Renal pelvis (tissue), 12 donors: ENCODE data around the gene AIFM2. TPM values are rescaled to one million over a fixed set of nuclear protein-coding genes. Genes with fewer than 3 reads are reported as not detected.
"Not testable (repeated sequence)": the region's sequence is repeated elsewhere in the genome, so short reads cannot be mapped to it uniquely, and the experiment has no call there.

Experiments used
- DNase-seq: peaks from one replicate; pipeline ENCODE4 v3.0.0-alpha.2; 2013
- long read RNA-seq, 16 experiments: transcript quantifications; one replicate each; lab custom pipeline, GENCODE V29; 2026
- polyA plus RNA-seq, 3 donors: library from polyadenylated mRNA; unstranded; fragments of 120-200 nt; gene quantifications; one replicate each; pipeline ENCODE4 v1.2.1, GENCODE V29; 2013; ENCODE audit not compliant: insufficient read length in 3 of 3

The AIFM2 gene
- 1 to 10 TPM; 4.3 to 7.1 (median 7.1) TPM for polyA plus RNA-seq
- long read RNA-seq, donor 1, partial matches to known transcripts: 0 of 2 reads
- long read RNA-seq, donor 1, other reads (novel, unspliced or antisense): 0 of 2 reads
- long read RNA-seq, donor 2, partial matches to known transcripts: 98 of 158 reads
- long read RNA-seq, donor 2, other reads (novel, unspliced or antisense): 59 of 158 reads
- long read RNA-seq, donor 3, partial matches to known transcripts: 0 of 1 reads
- long read RNA-seq, donor 3, other reads (novel, unspliced or antisense): 0 of 1 reads
- long read RNA-seq, donor 4, partial matches to known transcripts: 65 of 68 reads
- long read RNA-seq, donor 4, other reads (novel, unspliced or antisense): 0 of 68 reads
- long read RNA-seq, donor 5, partial matches to known transcripts: 52 of 95 reads
- long read RNA-seq, donor 5, other reads (novel, unspliced or antisense): 43 of 95 reads
- long read RNA-seq, donor 6: 0 reads
- long read RNA-seq, donor 7, partial matches to known transcripts: 0 of 1 reads
- long read RNA-seq, donor 7, other reads (novel, unspliced or antisense): 0 of 1 reads
- long read RNA-seq, donor 8, partial matches to known transcripts: 0 of 1 reads
- long read RNA-seq, donor 8, other reads (novel, unspliced or antisense): 0 of 1 reads
- long read RNA-seq, donor 9, partial matches to known transcripts: 0 of 26 reads
- long read RNA-seq, donor 9, other reads (novel, unspliced or antisense): 26 of 26 reads
- long read RNA-seq, donor 10, partial matches to known transcripts: 0 of 4 reads
- long read RNA-seq, donor 10, other reads (novel, unspliced or antisense): 0 of 4 reads
- long read RNA-seq, donor 11: 0 reads
- long read RNA-seq, donor 12, partial matches to known transcripts: 0 of 3 reads
- long read RNA-seq, donor 12, other reads (novel, unspliced or antisense): 0 of 3 reads
- long read RNA-seq, donor 13: 0 reads
- long read RNA-seq, donor 14: 0 reads
- long read RNA-seq, donor 15, partial matches to known transcripts: 0 of 2 reads
- long read RNA-seq, donor 15, other reads (novel, unspliced or antisense): 0 of 2 reads
- long read RNA-seq, donor 16, partial matches to known transcripts: 354 of 355 reads
- long read RNA-seq, donor 16, other reads (novel, unspliced or antisense): 0 of 355 reads

- DNase-seq: peak; percentile 65
Observed at GRCh38 chr10:70132098-70133029, at the start of gene AIFM2. AIFM2 (minus strand) TSS chr10:70132825; CDS start chr10:70124084, 8,741 bp downstream.

GRCh38 chr10:70179209-70179608, 46.6 kb upstream of the AIFM2 start:
- not testable (repeated sequence) for DNase-seq

- DNase-seq: no peak
Observed at GRCh38 chr10:70178139-70178725, 45.6 kb upstream of the AIFM2 start.

- DNase-seq: no peak
Observed at GRCh38 chr10:70176441-70176840, 43.8 kb upstream of the AIFM2 start.

GRCh38 chr10:70175516-70175915, 42.9 kb upstream of the AIFM2 start:
- no peak for DNase-seq

GRCh38 chr10:70174058-70174741, 41.6 kb upstream of the AIFM2 start:
- no peak for DNase-seq

- DNase-seq: no peak
Observed at GRCh38 chr10:70169649-70170364, 37.2 kb upstream of the AIFM2 start.

- DNase-seq: no peak
Observed at GRCh38 chr10:70169011-70169410, 36.4 kb upstream of the AIFM2 start.

- DNase-seq: no peak
Observed at GRCh38 chr10:70167246-70167645, 34.6 kb upstream of the AIFM2 start.

GRCh38 chr10:70166394-70166793, 33.8 kb upstream of the AIFM2 start:
- DNase-seq: no peak

- no peak for DNase-seq
Observed at GRCh38 chr10:70164163-70164562, 31.5 kb upstream of the AIFM2 start.

GRCh38 chr10:70163448-70163847, 30.8 kb upstream of the AIFM2 start:
- DNase-seq: no peak

- DNase-seq: no peak
Observed at GRCh38 chr10:70162892-70163201, 30.2 kb upstream of the AIFM2 start.

- DNase-seq: no peak
Observed at GRCh38 chr10:70162151-70162891, 29.7 kb upstream of the AIFM2 start.

- DNase-seq: no peak
Observed at GRCh38 chr10:70160798-70161197, 28.2 kb upstream of the AIFM2 start.

GRCh38 chr10:70159366-70159765, 26.7 kb upstream of the AIFM2 start:
- DNase-seq: not testable (repeated sequence)

- no peak for DNase-seq
Observed at GRCh38 chr10:70158113-70158512, 25.5 kb upstream of the AIFM2 start.

GRCh38 chr10:70155255-70155838, 22.7 kb upstream of the AIFM2 start:
- DNase-seq: no peak
